ENCODE results near the gene TTC31. TPM values are rescaled to one million over a fixed set of nuclear protein-coding genes. Genes with fewer than 3 reads are reported as not detected.
"Not testable (repeated sequence)": the region's sequence is repeated elsewhere in the genome, so short reads cannot be mapped to it uniquely, and the experiment has no call there.

The TTC31 gene
- total RNA-seq, 1 experiment from 2014 or later = 38.7 TPM

GRCh38 chr2:74441690-74442482 lies 41.0 kb upstream of the TTC31 start, which contains the start of gene RTKN:
Gene RTKN, minus strand, starts transcription at chr2:74441937. Its CDS starts 121 bp downstream, at chr2:74441816.
- POLR2A ChIA-PET = interaction anchor here (0.8 kb wide), 1 partner anchor 13 kb away, joined by 3 read pairs; no protein-coding TSS in a partner anchor
- no TSS peak for BruUV-seq (replicated peaks)

GRCh38 chr2:74442483-74443297 lies 40.2 kb upstream of the TTC31 start:
- intact Hi-C loops (cut with micrococcal nuclease; ENCODE audit: unreplicated experiment); H3K4me1 ChIP-seq (ENCODE audit: control insufficient read depth, insufficient read depth, low read length); H3K27me3 ChIP-seq (ENCODE audit: control insufficient read depth, insufficient read depth, low read length); CTCF ChIA-PET; DNase-seq (ENCODE audit: low read depth, low spot score); BruUV-seq (replicated peaks); H3K9me3 ChIP-seq (ENCODE audit: control insufficient read depth, insufficient read depth, low read depth, low read length); in situ Hi-C loops (cut with HindIII; ENCODE audit: low pct_unique_long_range_greater_than_20kb, low sequenced_read_pairs); ATAC-seq; H3K36me3 ChIP-seq (ENCODE audit: control insufficient read depth, insufficient read depth, low read length): not testable (repeated sequence)
- Histone ChIP-seq H3K27ac (ENCODE audit: low read length) (peak overlapping the region; percentile 90), H3K4me3 (ENCODE audit: low read depth in 2 of 2, low read length in 2 of 2) (peak overlapping the region; percentile 67 to 93)
- POLR2A ChIA-PET = interaction anchor here (0.8 kb wide), 1 partner anchor 12 kb away, joined by 3 read pairs; no protein-coding TSS in a partner anchor

More at GRCh38 chr2:74441690-74442482, 41.0 kb upstream of the TTC31 start, which contains the start of gene RTKN:
- peaks cover 10% of the 10 kb centered on the region for H3K4me1 ChIP-seq (ENCODE audit: control insufficient read depth, insufficient read depth, low read length)
- DNase-seq (ENCODE audit: low read depth, low spot score) = no peak
- peak within 1 kb of the TSS; percentile 90 for H3K27ac ChIP-seq (ENCODE audit: low read length)
- in situ Hi-C loops (cut with HindIII; ENCODE audit: low pct_unique_long_range_greater_than_20kb, low sequenced_read_pairs) (no loop called here), intact Hi-C loops (cut with micrococcal nuclease; ENCODE audit: unreplicated experiment) (no loop called here)
- peak; percentile 77 for ATAC-seq
- H3K9me3 ChIP-seq (ENCODE audit: control insufficient read depth, insufficient read depth, low read depth, low read length) = no peaks in the 10 kb centered on the region
- H3K36me3 ChIP-seq (ENCODE audit: control insufficient read depth, insufficient read depth, low read length) = no peaks in the 10 kb centered on the region
- peak within 1 kb of the TSS; percentile 67 to 93 for H3K4me3 ChIP-seq (ENCODE audit: low read depth in 2 of 2, low read length in 2 of 2)
- H3K27me3 ChIP-seq (ENCODE audit: control insufficient read depth, insufficient read depth, low read length) = peaks cover 3% of the 10 kb centered on the region; the same call in 1 of the 2 replicates
- CTCF ChIA-PET = no interaction called here
- TF ChIP-seq TCF7L2 (IDR thresholded peaks at IDR 0.05; ENCODE audit: low read depth, low read length) = peak; percentile 95
- TF ChIP-seq SIN3A (IDR thresholded peaks at IDR 0.05; ENCODE audit: borderline replicate concordance, insufficient read depth, low read depth, low read length) = 0 out of 2 replicates have a peak, but pooled peaks have one; percentile 24
- TF ChIP-seq POLR2AphosphoS5 (IDR thresholded peaks at IDR 0.05; ENCODE audit: low read depth, low read length) = peak; percentile 64
- no peak for TF ChIP-seq CTCF (IDR thresholded peaks at IDR 0.05)

- H3K4me3 ChIP-seq (ENCODE audit: low read depth in 2 of 2, low read length in 2 of 2) = no peak overlapping the region
- DNase-seq (ENCODE audit: low read depth, low spot score) (no peak), ATAC-seq (no peak)
- BruUV-seq (replicated peaks) = no TSS peak
- H3K9me3 ChIP-seq (ENCODE audit: control insufficient read depth, insufficient read depth, low read depth, low read length) = no peaks in the 10 kb centered on the region
- intact Hi-C loops (cut with micrococcal nuclease; ENCODE audit: unreplicated experiment) (no loop called here), in situ Hi-C loops (cut with HindIII; ENCODE audit: low pct_unique_long_range_greater_than_20kb, low sequenced_read_pairs) (no loop called here)
- peaks cover 3% of the 10 kb centered on the region; the same call in 1 of the 2 replicates for H3K27me3 ChIP-seq (ENCODE audit: control insufficient read depth, insufficient read depth, low read length)
- POLR2A ChIA-PET = no interaction called here
- H3K36me3 ChIP-seq (ENCODE audit: control insufficient read depth, insufficient read depth, low read length) = no peaks in the 10 kb centered on the region
- no peak for TF ChIP-seq SIN3A (IDR thresholded peaks at IDR 0.05; ENCODE audit: borderline replicate concordance, insufficient read depth, low read depth, low read length)
- TF ChIP-seq TCF7L2 (IDR thresholded peaks at IDR 0.05; ENCODE audit: low read depth, low read length) = no peak
- TF ChIP-seq POLR2AphosphoS5 (IDR thresholded peaks at IDR 0.05; ENCODE audit: low read depth, low read length) = no peak
- TF ChIP-seq CTCF (IDR thresholded peaks at IDR 0.05) = no peak
- TF ChIP-seq REST (IDR thresholded peaks at IDR 0.05; ENCODE audit: insufficient read depth in 1 of 2, low read depth in 2 of 2, low read length in 1 of 2) = no peak
- H3K27ac ChIP-seq (ENCODE audit: low read length) = no peak overlapping the region
- CTCF ChIA-PET = no interaction called here
- H3K4me1 ChIP-seq (ENCODE audit: control insufficient read depth, insufficient read depth, low read length) = peaks cover 7% of the 10 kb centered on the region
These were observed 38.2 kb upstream of the TTC31 start for GRCh38 chr2:74444498-74445318.

Data from Panc1 (cell line).